Activated naive CD4-positive, alpha-beta T cell treated with anti-CD3 and anti-CD28 coated beads for 36 hours (primary cell): ENCODE measurements around the gene ST6GALNAC6. TPM values are rescaled to one million over a fixed set of nuclear protein-coding genes. Genes with fewer than 3 reads are reported as not detected.
"Not testable (repeated sequence)": the region's sequence is repeated elsewhere in the genome, so short reads cannot be mapped to it uniquely, and the experiment has no call there.

Experiments
- CTCF ChIA-PET: fragments of 350-600 bp; sonication (Branson Sonifier 250); formaldehyde crosslinking; loops from one replicate; lab custom pipeline; 2021; ENCODE audit warnings: antibody characterized with exemption; lab: Charles Lee
- DNase-seq: peaks from one replicate; pipeline ENCODE4 v3.0.0-alpha.2; 2020
- H3K27ac Mint-ChIP-seq: one replicate; pipeline ENCODE4 v1.8.0; 2021; ENCODE audit warnings: mild to moderate bottlenecking, mixed read lengths
- H3K27me3 Mint-ChIP-seq: one replicate; pipeline ENCODE4 v1.8.0; 2021; ENCODE audit warnings: low read depth, mixed read lengths
- H3K36me3 Mint-ChIP-seq: one replicate; pipeline ENCODE4 v1.8.0; 2021; ENCODE audit warnings: low read depth, mixed read lengths
- H3K4me1 Mint-ChIP-seq: one replicate; pipeline ENCODE4 v1.8.0; 2021; ENCODE audit warnings: low read depth, mixed read lengths
- H3K4me3 Mint-ChIP-seq: one replicate; pipeline ENCODE4 v1.8.0; 2021; ENCODE audit warnings: mild to moderate bottlenecking, moderate library complexity, mixed read lengths
- H3K9me3 Mint-ChIP-seq: one replicate; pipeline ENCODE4 v1.8.0; 2021; ENCODE audit warnings: mixed read lengths
- intact Hi-C: fragments of 100-400 bp; cut with micrococcal nuclease; formaldehyde crosslinking; loops from one replicate; pipeline ENCODE4 v1.15.1; 2023
- microRNA-seq: library from miRNA; unstranded; fragments of <30 nt; microRNA quantifications from one replicate; pipeline ENCODE4 v1.2.0, GENCODE V29; 2022; ENCODE audit warnings: borderline microRNAs expressed, borderline replicate concordance
- total RNA-seq, 2 experiments: library from RNA; stranded (reverse); gene quantifications; one replicate each; pipeline ENCODE4 v1.2.3, GENCODE V29; 2021

The ST6GALNAC6 gene
- total RNA-seq, 2 experiments from 2014 or later: 28.7 to 29.1 TPM

DNA sequence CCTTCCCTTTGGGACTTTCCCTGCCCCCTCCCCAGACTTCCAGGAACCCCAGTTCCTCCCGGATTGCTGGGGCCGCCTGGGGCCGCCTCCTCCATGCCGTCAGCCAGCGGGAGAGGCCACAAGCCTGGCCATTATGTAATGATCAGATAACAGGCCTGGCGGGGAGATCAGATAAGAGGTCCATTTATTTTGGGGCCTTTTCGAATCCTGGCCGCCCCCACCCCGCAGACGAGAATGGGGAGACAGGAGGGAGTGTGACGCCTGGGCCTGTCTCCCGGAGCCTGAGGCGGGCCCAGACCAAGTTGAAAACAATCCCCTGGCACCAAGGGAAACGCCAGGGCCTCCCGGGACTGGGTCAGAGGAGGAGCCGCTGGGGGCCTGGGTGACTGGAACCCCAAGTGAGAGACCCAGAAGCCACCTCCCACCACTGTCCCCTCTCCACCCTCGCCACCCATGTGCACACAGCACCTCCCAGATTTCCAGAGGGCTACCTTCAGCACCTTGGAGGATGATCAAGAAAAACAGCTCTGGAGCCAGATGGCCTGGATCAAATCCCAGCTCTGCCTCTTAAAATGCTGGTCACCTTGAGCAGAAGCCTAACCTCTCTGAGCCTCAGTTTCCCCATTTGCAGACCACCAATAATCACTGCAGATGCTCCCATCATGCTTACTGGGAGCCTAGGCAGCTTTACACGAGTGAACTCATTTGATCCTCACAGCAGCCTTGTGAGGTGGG, 52.8 kb downstream of the ST6GALNAC6 start:
- no peaks in the 10 kb centered on the region for H3K27me3 Mint-ChIP-seq
- H3K4me1 Mint-ChIP-seq: no peaks in the 10 kb centered on the region
- peaks cover 19% of the 10 kb centered on the region for H3K36me3 Mint-ChIP-seq
- DNase-seq: no peak
- H3K4me3 Mint-ChIP-seq: no peak overlapping the region
- H3K27ac Mint-ChIP-seq: no peak overlapping the region
- intact Hi-C loops: no loop called here
- CTCF ChIA-PET: interaction anchor here (0.9 to 2.6 kb wide), 2 partner anchors 23 to 111 kb away, joined by 4 to 6 read pairs; no protein-coding TSS in a partner anchor
- peaks cover 21% of the 10 kb centered on the region for H3K9me3 Mint-ChIP-seq

DNA sequence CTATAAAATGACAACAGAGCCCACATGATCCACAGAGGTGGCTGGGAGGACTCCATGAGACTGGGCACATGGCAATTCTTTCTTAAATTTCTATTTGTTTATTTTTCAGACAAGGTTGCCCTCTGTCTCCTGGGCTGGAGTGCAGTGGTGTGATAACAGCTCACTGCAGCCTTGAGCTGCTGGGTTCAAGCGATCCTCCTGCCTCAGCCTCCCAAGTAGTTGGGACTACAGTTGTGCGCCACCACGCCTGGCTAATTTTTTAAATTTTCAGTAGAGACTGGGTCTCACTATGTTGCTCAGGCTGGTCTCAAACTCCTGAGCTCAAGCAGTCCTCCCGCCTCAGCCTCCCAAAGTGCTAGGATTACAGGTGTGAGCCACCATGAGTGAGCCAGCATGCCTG, 53.8 kb downstream of the ST6GALNAC6 start:
- Mint-ChIP-seq H3K9me3 (peaks cover 20% of the 10 kb centered on the region), H3K36me3 (peaks cover 16% of the 10 kb centered on the region)
- H3K4me1 Mint-ChIP-seq, intact Hi-C loops, H3K27ac Mint-ChIP-seq, H3K27me3 Mint-ChIP-seq, H3K4me3 Mint-ChIP-seq, DNase-seq: not testable (repeated sequence)
- CTCF ChIA-PET: interaction anchor here (0.9 to 2.6 kb wide), 2 partner anchors 24 to 111 kb away, joined by 3 to 6 read pairs; partner anchors contain the start of gene TOR2A

DNA sequence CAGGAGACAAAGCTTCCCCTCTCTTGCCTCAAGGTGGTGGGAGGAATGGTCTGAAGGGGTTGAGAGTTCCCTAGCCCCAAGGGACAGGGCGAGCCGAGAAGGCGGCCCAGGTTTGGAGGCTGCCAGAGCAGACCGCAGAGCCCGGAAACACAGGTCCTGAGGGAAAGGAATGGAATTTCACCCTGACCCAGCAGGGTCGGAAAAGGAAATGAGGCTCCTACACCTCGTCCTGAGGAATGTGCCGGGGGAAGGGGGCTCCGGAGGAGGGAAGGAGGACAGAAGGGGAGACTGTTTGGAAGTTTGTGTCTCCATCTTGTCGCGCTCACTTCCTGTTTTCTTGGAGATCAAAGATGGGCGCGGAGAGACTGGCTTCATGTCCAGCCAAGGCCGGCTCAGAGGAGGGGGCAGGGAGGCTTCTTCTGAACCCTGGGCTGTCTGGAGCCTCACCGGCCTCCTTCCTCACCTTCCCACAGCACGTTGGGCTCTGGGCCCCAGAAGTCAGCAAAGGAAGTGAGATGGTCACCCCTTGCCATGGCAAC, 54.5 kb downstream of the ST6GALNAC6 start:
- no peaks in the 10 kb centered on the region for H3K27me3 Mint-ChIP-seq
- no peaks in the 10 kb centered on the region for H3K4me1 Mint-ChIP-seq
- peaks cover 11% of the 10 kb centered on the region for H3K36me3 Mint-ChIP-seq
- no peak for DNase-seq
- H3K27ac Mint-ChIP-seq: no peak overlapping the region
- CTCF ChIA-PET: interaction anchor here (0.9 kb wide), 1 partner anchor 110 kb away, joined by 3 read pairs; the partner anchor contains the start of gene TOR2A
- no peak overlapping the region for H3K4me3 Mint-ChIP-seq
- H3K9me3 Mint-ChIP-seq: peaks cover 16% of the 10 kb centered on the region
- intact Hi-C loops: no loop called here

DNA sequence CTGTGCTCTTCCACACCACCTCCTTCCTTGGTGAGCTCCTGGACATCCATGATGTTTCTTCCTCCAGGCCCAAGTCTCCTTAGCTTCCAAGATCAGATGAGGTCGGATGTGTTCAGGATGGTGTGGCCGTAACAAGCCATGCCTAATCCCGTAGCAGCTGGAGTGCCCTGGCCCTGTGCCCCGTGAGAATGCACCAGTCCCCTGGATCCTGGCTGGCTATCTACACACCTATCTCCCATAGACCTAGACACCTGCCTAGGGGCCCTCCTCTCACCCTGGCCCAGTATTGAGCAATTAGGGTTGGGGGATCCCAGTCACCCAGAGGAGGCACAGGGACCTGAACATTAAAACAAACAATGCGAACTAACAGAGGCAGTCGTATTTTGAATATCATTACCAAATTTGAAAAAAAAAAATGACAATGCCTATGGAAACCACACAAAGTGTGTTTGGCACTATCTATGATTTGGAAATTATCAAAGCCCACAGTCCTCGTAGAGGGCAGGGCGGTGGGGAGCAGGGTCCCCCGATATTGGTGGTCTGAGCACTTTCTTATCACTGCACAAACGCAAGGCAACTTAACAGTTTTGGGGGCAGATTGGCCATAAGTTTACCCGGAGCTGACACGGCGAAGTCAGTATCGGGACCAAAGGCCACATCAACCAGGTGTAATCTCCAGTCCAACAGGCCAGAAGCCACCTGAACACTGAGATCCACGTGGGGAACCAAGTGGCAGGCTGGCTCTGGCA, 58.1 kb downstream of the ST6GALNAC6 start:
- no peak overlapping the region for H3K4me3 Mint-ChIP-seq
- no peak overlapping the region for H3K27ac Mint-ChIP-seq
- H3K9me3 Mint-ChIP-seq: no peaks in the 10 kb centered on the region
- no peak for DNase-seq
- H3K36me3 Mint-ChIP-seq: no peaks in the 10 kb centered on the region
- intact Hi-C loops: no loop called here
- CTCF ChIA-PET: interaction anchor here (0.6 to 2.3 kb wide), 2 partner anchors 28 to 293 kb away, joined by 7 read pairs; no protein-coding TSS in a partner anchor
- no peaks in the 10 kb centered on the region for H3K4me1 Mint-ChIP-seq
- H3K27me3 Mint-ChIP-seq: no peaks in the 10 kb centered on the region

DNA sequence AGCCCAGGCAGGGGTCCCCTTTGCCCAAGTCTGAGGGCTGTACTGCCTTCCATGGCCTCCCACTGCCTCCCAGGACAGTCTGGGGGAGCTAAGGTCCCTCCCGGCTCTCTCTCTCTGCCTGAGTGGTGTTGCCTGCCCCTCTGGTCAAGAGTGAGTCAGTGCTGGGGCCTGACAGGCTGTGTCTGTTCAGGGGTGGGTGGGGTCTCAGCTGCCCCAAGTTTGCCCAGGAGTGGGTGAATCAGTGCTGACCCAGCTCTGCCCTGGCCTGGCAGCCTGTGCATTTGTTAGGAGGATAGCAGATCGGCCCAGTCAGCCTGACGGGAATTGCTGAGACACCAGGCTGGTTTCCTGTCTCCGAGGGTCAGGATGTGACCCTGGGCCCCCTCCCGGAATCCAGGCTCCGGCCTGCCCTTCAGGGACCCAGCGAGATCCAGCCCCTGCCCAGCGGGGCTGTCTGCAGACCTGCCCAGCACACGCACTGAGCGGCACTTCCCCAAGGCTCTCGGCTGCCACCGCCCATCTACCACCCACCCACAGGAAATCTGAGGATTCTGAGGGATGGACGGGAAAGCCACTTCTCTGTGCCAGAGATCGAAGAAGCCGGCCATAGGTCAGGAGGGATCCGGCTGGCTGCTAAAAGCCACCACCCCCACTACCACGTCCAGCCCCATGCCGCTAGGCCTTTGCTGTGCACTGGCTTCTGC, 60.9 kb downstream of the ST6GALNAC6 start:
- H3K27ac Mint-ChIP-seq: no peak overlapping the region
- intact Hi-C loops: no loop called here
- DNase-seq: no peak
- CTCF ChIA-PET: interaction anchor here (1.3 kb wide), 1 partner anchor 29 kb away, joined by 3 read pairs; no protein-coding TSS in a partner anchor
- H3K4me1 Mint-ChIP-seq: peaks cover 2% of the 10 kb centered on the region
- no peaks in the 10 kb centered on the region for H3K27me3 Mint-ChIP-seq
- no peak overlapping the region for H3K4me3 Mint-ChIP-seq
- H3K36me3 Mint-ChIP-seq: no peaks in the 10 kb centered on the region
- H3K9me3 Mint-ChIP-seq: no peaks in the 10 kb centered on the region

DNA sequence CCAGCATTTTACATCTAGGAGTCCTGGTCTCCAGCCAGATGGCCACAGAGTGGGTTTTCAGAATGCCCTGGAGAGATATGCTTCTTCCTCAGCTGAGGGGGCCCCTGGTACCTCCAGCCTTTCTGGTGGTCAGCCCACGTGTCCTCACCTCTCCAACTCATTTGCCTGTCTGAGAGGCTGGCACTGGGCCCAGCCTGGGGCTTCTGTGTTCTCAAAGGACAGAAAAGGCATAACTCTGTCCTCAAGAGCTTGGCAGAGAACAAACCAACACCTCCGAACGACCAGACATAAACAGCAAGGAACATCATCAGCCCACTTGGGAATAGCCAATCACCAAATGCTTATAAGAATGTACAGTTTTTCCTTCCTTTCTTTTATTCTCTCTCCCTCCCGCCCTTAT, 62.1 kb downstream of the ST6GALNAC6 start:
- Mint-ChIP-seq H3K4me1 (peaks cover 11% of the 10 kb centered on the region), H3K36me3 (peaks cover 1% of the 10 kb centered on the region), H3K27me3 (no peaks in the 10 kb centered on the region), H3K27ac (no peak overlapping the region), H3K9me3 (no peaks in the 10 kb centered on the region), H3K4me3 (no peak overlapping the region)
- intact Hi-C loops: no loop called here
- CTCF ChIA-PET: no interaction called here
- no peak for DNase-seq

DNA sequence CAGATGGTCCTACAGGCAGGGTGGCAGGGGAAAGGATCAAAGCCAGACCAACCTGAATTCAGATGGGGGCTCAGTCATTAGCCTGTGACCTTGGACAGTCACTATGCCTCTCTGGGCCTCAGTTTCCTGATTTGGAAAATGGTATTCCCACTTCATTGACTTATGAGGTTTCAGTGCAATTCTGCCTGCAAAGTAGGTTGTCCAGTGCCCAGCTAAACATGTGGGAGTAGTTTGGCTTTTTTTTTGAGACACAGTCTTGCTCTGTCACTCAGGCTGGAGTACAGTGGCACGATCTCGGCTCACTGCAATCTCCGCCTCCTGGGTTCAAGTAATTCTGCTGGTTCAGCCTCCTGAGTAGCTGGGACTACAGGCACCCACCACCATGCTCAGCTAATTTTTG, 62.8 kb downstream of the ST6GALNAC6 start:
- H3K27me3 Mint-ChIP-seq, H3K36me3 Mint-ChIP-seq, DNase-seq, H3K9me3 Mint-ChIP-seq, H3K27ac Mint-ChIP-seq, intact Hi-C loops, CTCF ChIA-PET, H3K4me3 Mint-ChIP-seq: not testable (repeated sequence)
- peaks cover 15% of the 10 kb centered on the region for H3K4me1 Mint-ChIP-seq

DNA sequence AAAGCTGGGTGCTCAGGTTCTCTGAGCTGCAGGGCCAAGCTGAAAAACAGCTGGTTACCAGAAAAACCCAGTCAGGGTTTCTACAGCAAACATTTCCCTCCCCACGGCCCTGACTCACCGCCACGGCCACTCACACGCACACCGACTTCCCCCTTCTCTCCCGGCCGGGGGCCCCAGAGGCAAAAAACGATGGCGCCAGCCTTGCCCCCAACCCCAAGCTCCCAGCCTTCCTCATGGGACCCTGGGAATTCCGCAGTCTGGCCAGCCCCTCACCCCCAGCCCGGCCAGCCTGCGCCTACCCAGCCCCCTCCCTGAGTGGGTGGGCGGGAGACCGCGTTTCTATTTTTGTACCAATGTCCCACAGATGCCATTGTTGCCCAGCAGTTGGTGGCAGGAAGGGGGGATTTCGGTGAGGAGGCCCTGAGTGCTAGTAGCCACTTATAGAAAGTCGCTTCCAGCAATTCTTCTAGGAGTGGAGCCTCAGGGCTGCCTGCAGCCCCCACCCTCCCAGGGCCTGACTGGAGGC, 63.3 kb downstream of the ST6GALNAC6 start:
- no peak overlapping the region for H3K4me3 Mint-ChIP-seq
- H3K9me3 Mint-ChIP-seq: no peaks in the 10 kb centered on the region
- peaks cover 2% of the 10 kb centered on the region for H3K36me3 Mint-ChIP-seq
- CTCF ChIA-PET: interaction anchor here (0.6 kb wide), 2 partner anchors 200 to 282 kb away, joined by 3 read pairs; no protein-coding TSS in a partner anchor
- DNase-seq: no peak
- H3K27me3 Mint-ChIP-seq: no peaks in the 10 kb centered on the region
- intact Hi-C loops: no loop called here
- no peak overlapping the region for H3K27ac Mint-ChIP-seq
- H3K4me1 Mint-ChIP-seq: peaks cover 15% of the 10 kb centered on the region

Small RNAs within 50 kb of the gene (microRNA-seq; reads per million reads assigned to microRNA genes)
- gene MIR4672: not detected

Other genes starting within 250 kb of the ST6GALNAC6 start
- under 1 TPM in 1 of 2 experiments, not detected in 1; 0.07 TPM for gene CFAP157, start 192.6 kb downstream of the ST6GALNAC6 start, total RNA-seq
- gene PTRH1, start 183.9 kb downstream of the ST6GALNAC6 start, total RNA-seq: 10 to 100 TPM; 23.3 to 24.1 TPM
- under 1 TPM; 0.50 to 0.79 TPM for gene TTC16, start 183.5 kb downstream of the ST6GALNAC6 start, total RNA-seq
- 10 to 100 TPM; 11.8 to 12.7 TPM for gene TOR2A, start 164.3 kb downstream of the ST6GALNAC6 start, total RNA-seq
- 10 to 100 TPM; 27.2 to 27.3 TPM for gene SH2D3C, start 120.9 kb downstream of the ST6GALNAC6 start, total RNA-seq
- 10 to 100 TPM; 64.6 to 73.6 TPM for gene CDK9, start 113.6 kb downstream of the ST6GALNAC6 start, total RNA-seq
- gene FPGS, start 96.7 kb downstream of the ST6GALNAC6 start, total RNA-seq: 10 to 100 TPM; 67.8 to 73.0 TPM
- 10 to 100 TPM; 10.5 to 11.6 TPM for gene ENG, start 44.9 kb downstream of the ST6GALNAC6 start, total RNA-seq
- gene AK1, start 21.9 kb downstream of the ST6GALNAC6 start, total RNA-seq: 10 to 100 TPM; 11.8 to 11.9 TPM
- gene ST6GALNAC4, start 17.4 kb upstream of the ST6GALNAC6 start, total RNA-seq: 10 to 100 TPM; 22.3 to 24.6 TPM
- 1 to 10 TPM; 1.1 to 1.8 TPM for gene PIP5KL1, start 31.2 kb upstream of the ST6GALNAC6 start, total RNA-seq
- 10 to 100 TPM; 41.6 to 43.4 TPM for gene DPM2, start 38.3 kb upstream of the ST6GALNAC6 start, total RNA-seq
- gene EEIG1, start 81.4 kb upstream of the ST6GALNAC6 start, total RNA-seq: 10 to 100 TPM; 61.0 to 70.8 TPM
- 10 to 100 TPM; 12.3 to 12.8 TPM for gene NAIF1, start 167.7 kb upstream of the ST6GALNAC6 start, total RNA-seq
- gene SLC25A25, start 168.6 kb upstream of the ST6GALNAC6 start, total RNA-seq: 10 to 100 TPM; 12.0 to 12.7 TPM
- gene PTGES2, start 228.1 kb upstream of the ST6GALNAC6 start, total RNA-seq: 10 to 100 TPM; 47.6 to 48.4 TPM
- not detected for gene LCN2, start 249.8 kb upstream of the ST6GALNAC6 start, total RNA-seq